ENCODE measurements around the gene NR1D2.

NR1D2 gene

GRCh38 chr3:23987356-23987755 lies 42.3 kb downstream of the NR1D2 start:
- no peaks in the 10 kb centered on the region for H3K27me3 ChIP-seq (ENCODE audit: control insufficient read depth, insufficient read depth, low read length)
- H3K4me1 ChIP-seq (ENCODE audit: control insufficient read depth, insufficient read depth, low read length), result no peaks in the 10 kb centered on the region
- H3K9ac ChIP-seq (ENCODE audit: low read depth, low read length), result no peak overlapping the region
- H3K4me3 ChIP-seq (ENCODE audit: low read depth, low read length), result no peak overlapping the region
- H3K36me3 ChIP-seq (ENCODE audit: control insufficient read depth, insufficient read depth, low read length), result no peaks in the 10 kb centered on the region
- no peaks in the 10 kb centered on the region for H3K9me3 ChIP-seq (ENCODE audit: control insufficient read depth, insufficient read depth, low read length)
- no peak overlapping the region for H3K27ac ChIP-seq (ENCODE audit: low read depth, low read length)

- H3K9ac ChIP-seq (ENCODE audit: low read depth, low read length), result no peak overlapping the region
- H3K27ac ChIP-seq (ENCODE audit: low read depth, low read length), result no peak overlapping the region
- no peaks in the 10 kb centered on the region for H3K27me3 ChIP-seq (ENCODE audit: control insufficient read depth, insufficient read depth, low read length)
- no peaks in the 10 kb centered on the region for H3K36me3 ChIP-seq (ENCODE audit: control insufficient read depth, insufficient read depth, low read length)
- no peak overlapping the region for H3K4me3 ChIP-seq (ENCODE audit: low read depth, low read length)
- no peaks in the 10 kb centered on the region for H3K9me3 ChIP-seq (ENCODE audit: control insufficient read depth, insufficient read depth, low read length)
- no peaks in the 10 kb centered on the region for H3K4me1 ChIP-seq (ENCODE audit: control insufficient read depth, insufficient read depth, low read length)
These were observed 46.2 kb downstream of the NR1D2 start for GRCh38 chr3:23991306-23991682.

GRCh38 chr3:23991683-23992628 lies 46.9 kb downstream of the NR1D2 start:
- Histone ChIP-seq H3K9me3 (ENCODE audit: control insufficient read depth, insufficient read depth, low read length) (no peaks in the 10 kb centered on the region), H3K36me3 (ENCODE audit: control insufficient read depth, insufficient read depth, low read length) (no peaks in the 10 kb centered on the region), H3K27me3 (ENCODE audit: control insufficient read depth, insufficient read depth, low read length) (no peaks in the 10 kb centered on the region), H3K27ac (ENCODE audit: low read depth, low read length) (no peak overlapping the region), H3K4me1 (ENCODE audit: control insufficient read depth, insufficient read depth, low read length) (no peaks in the 10 kb centered on the region), H3K9ac (ENCODE audit: low read depth, low read length) (no peak overlapping the region), H3K4me3 (ENCODE audit: low read depth, low read length) (no peak overlapping the region)

- Histone ChIP-seq H3K36me3 (ENCODE audit: control insufficient read depth, insufficient read depth, low read length) (no peaks in the 10 kb centered on the region), H3K4me3 (ENCODE audit: low read depth, low read length) (no peak overlapping the region), H3K9ac (ENCODE audit: low read depth, low read length) (no peak overlapping the region), H3K4me1 (ENCODE audit: control insufficient read depth, insufficient read depth, low read length) (no peaks in the 10 kb centered on the region), H3K27me3 (ENCODE audit: control insufficient read depth, insufficient read depth, low read length) (no peaks in the 10 kb centered on the region), H3K9me3 (ENCODE audit: control insufficient read depth, insufficient read depth, low read length) (no peaks in the 10 kb centered on the region), H3K27ac (ENCODE audit: low read depth, low read length) (no peak overlapping the region)
These were observed 48.6 kb downstream of the NR1D2 start for GRCh38 chr3:23993556-23994243.

GRCh38 chr3:23994244-23994569 lies 49.1 kb downstream of the NR1D2 start:
- Histone ChIP-seq H3K27ac (ENCODE audit: low read depth, low read length) (no peak overlapping the region), H3K4me3 (ENCODE audit: low read depth, low read length) (no peak overlapping the region), H3K4me1 (ENCODE audit: control insufficient read depth, insufficient read depth, low read length) (peaks cover 2% of the 10 kb centered on the region), H3K9ac (ENCODE audit: low read depth, low read length) (no peak overlapping the region), H3K36me3 (ENCODE audit: control insufficient read depth, insufficient read depth, low read length) (no peaks in the 10 kb centered on the region), H3K27me3 (ENCODE audit: control insufficient read depth, insufficient read depth, low read length) (no peaks in the 10 kb centered on the region), H3K9me3 (ENCODE audit: control insufficient read depth, insufficient read depth, low read length) (no peaks in the 10 kb centered on the region)

GRCh38 chr3:23995219-23995618 lies 50.1 kb downstream of the NR1D2 start:
- no peaks in the 10 kb centered on the region for H3K9me3 ChIP-seq (ENCODE audit: control insufficient read depth, insufficient read depth, low read length)

GRCh38 chr3:23996095-23996524 lies 51.0 kb downstream of the NR1D2 start:
- Histone ChIP-seq H3K4me1 (ENCODE audit: control insufficient read depth, insufficient read depth, low read length) (peaks cover 5% of the 10 kb centered on the region), H3K27ac (ENCODE audit: low read depth, low read length) (no peak overlapping the region), H3K9me3 (ENCODE audit: control insufficient read depth, insufficient read depth, low read length) (no peaks in the 10 kb centered on the region), H3K4me3 (ENCODE audit: low read depth, low read length) (no peak overlapping the region), H3K9ac (ENCODE audit: low read depth, low read length) (no peak overlapping the region), H3K36me3 (ENCODE audit: control insufficient read depth, insufficient read depth, low read length) (no peaks in the 10 kb centered on the region), H3K27me3 (ENCODE audit: control insufficient read depth, insufficient read depth, low read length) (no peaks in the 10 kb centered on the region)

More at GRCh38 chr3:23995219-23995618, 50.1 kb downstream of the NR1D2 start:
- no peaks in the 10 kb centered on the region for H3K36me3 ChIP-seq (ENCODE audit: control insufficient read depth, insufficient read depth, low read length)
- peaks cover 5% of the 10 kb centered on the region for H3K4me1 ChIP-seq (ENCODE audit: control insufficient read depth, insufficient read depth, low read length)
- H3K9ac ChIP-seq (ENCODE audit: low read depth, low read length), result no peak overlapping the region
- no peak overlapping the region for H3K4me3 ChIP-seq (ENCODE audit: low read depth, low read length)
- no peak overlapping the region for H3K27ac ChIP-seq (ENCODE audit: low read depth, low read length)
- no peaks in the 10 kb centered on the region for H3K27me3 ChIP-seq (ENCODE audit: control insufficient read depth, insufficient read depth, low read length)

- H3K36me3 ChIP-seq (ENCODE audit: control insufficient read depth, insufficient read depth, low read length), result no peaks in the 10 kb centered on the region
- no peak overlapping the region for H3K27ac ChIP-seq (ENCODE audit: low read depth, low read length)
- peaks cover 5% of the 10 kb centered on the region for H3K4me1 ChIP-seq (ENCODE audit: control insufficient read depth, insufficient read depth, low read length)
- no peaks in the 10 kb centered on the region for H3K27me3 ChIP-seq (ENCODE audit: control insufficient read depth, insufficient read depth, low read length)
- no peak overlapping the region; the same call in 1 of the 2 replicates for H3K9ac ChIP-seq (ENCODE audit: low read depth, low read length)
- H3K9me3 ChIP-seq (ENCODE audit: control insufficient read depth, insufficient read depth, low read length), result no peaks in the 10 kb centered on the region
- no peak overlapping the region for H3K4me3 ChIP-seq (ENCODE audit: low read depth, low read length)
These were observed 54.0 kb downstream of the NR1D2 start for GRCh38 chr3:23999012-23999641.

- Histone ChIP-seq H3K4me1 (ENCODE audit: control insufficient read depth, insufficient read depth, low read length) (peaks cover 5% of the 10 kb centered on the region), H3K9ac (ENCODE audit: low read depth, low read length) (no peak overlapping the region), H3K4me3 (ENCODE audit: low read depth, low read length) (no peak overlapping the region), H3K27ac (ENCODE audit: low read depth, low read length) (no peak overlapping the region), H3K9me3 (ENCODE audit: control insufficient read depth, insufficient read depth, low read length) (no peaks in the 10 kb centered on the region), H3K27me3 (ENCODE audit: control insufficient read depth, insufficient read depth, low read length) (no peaks in the 10 kb centered on the region), H3K36me3 (ENCODE audit: control insufficient read depth, insufficient read depth, low read length) (no peaks in the 10 kb centered on the region)
These were observed 57.0 kb downstream of the NR1D2 start for GRCh38 chr3:24002129-24002528.

GRCh38 chr3:24003466-24003865 lies 58.4 kb downstream of the NR1D2 start:
- no peaks in the 10 kb centered on the region for H3K36me3 ChIP-seq (ENCODE audit: control insufficient read depth, insufficient read depth, low read length)
- H3K9me3 ChIP-seq (ENCODE audit: control insufficient read depth, insufficient read depth, low read length), result no peaks in the 10 kb centered on the region
- no peak overlapping the region for H3K4me3 ChIP-seq (ENCODE audit: low read depth, low read length)
- no peak overlapping the region for H3K27ac ChIP-seq (ENCODE audit: low read depth, low read length)
- H3K4me1 ChIP-seq (ENCODE audit: control insufficient read depth, insufficient read depth, low read length), result peaks cover 5% of the 10 kb centered on the region
- H3K9ac ChIP-seq (ENCODE audit: low read depth, low read length), result no peak overlapping the region
- no peaks in the 10 kb centered on the region for H3K27me3 ChIP-seq (ENCODE audit: control insufficient read depth, insufficient read depth, low read length)
